Tibial nerve (tissue), 4 donors: ENCODE measurements around the gene FDXR. TPM values are rescaled to one million over a fixed set of nuclear protein-coding genes. Genes with fewer than 3 reads are reported as not detected.

Source experiments
- DNase-seq, 2 donors: peaks; one replicate each; pipeline ENCODE4 v3.0.0-alpha.2; 2019; ENCODE audit warnings: low spot score in 2 of 2
- H3K27ac ChIP-seq, 4 donors: fragments of 200-600 bp; sonication (generic) in 3 of 4; one replicate each; pipeline ENCODE4 v1.5.1; 2017 to 2019; ENCODE audit warnings: mild to moderate bottlenecking in 1 of 4
- H3K27me3 ChIP-seq, 2 donors: fragments of 200-600 bp; sonication (generic) in 1 of 2; one replicate each; pipeline versions ENCODE4 v1.5.1 to v1.6.0; 2017 to 2019
- H3K36me3 ChIP-seq, 3 donors: fragments of 200-600 bp; sonication (generic); one replicate each; pipeline ENCODE4 v1.5.1; 2018 to 2019
- H3K4me1 ChIP-seq, 4 donors: fragments of 200-600 bp; sonication (generic) in 3 of 4; one replicate each; pipeline ENCODE4 v1.5.1; 2017 to 2019
- H3K4me3 ChIP-seq, 4 donors: fragments of 200-600 bp; sonication (generic) in 3 of 4; one replicate each; pipeline ENCODE4 v1.5.1; 2017 to 2019; ENCODE audit warnings: mild to moderate bottlenecking in 1 of 4, moderate library complexity in 1 of 4
- H3K9me3 ChIP-seq, 4 donors: fragments of 200-600 bp; sonication (generic) in 3 of 4; one replicate each; pipeline ENCODE4 v1.5.1; 2017 to 2019
- CTCF ChIP-seq, 5 experiments: fragments of 200-600 bp in 3 of 5; fragments of 450-650 bp in 2 of 5; sonication (generic) in 3 of 5; IDR thresholded peaks; one replicate each; pipeline ENCODE4 v1.5.1; 2016 to 2019; ENCODE audit warnings: antibody characterized with exemption in 5 of 5, mild to moderate bottlenecking in 3 of 5, moderate library complexity in 2 of 5
- EP300 ChIP-seq, 2 donors: sonication (generic); formaldehyde crosslinking; IDR thresholded peaks; one replicate each; pipeline ENCODE4 v1.6.1; 2017; ENCODE audit warnings: antibody characterized with exemption in 2 of 2, mild to moderate bottlenecking in 1 of 2
- POLR2A ChIP-seq, 2 donors: fragments of 450-650 bp; IDR thresholded peaks; one replicate each; pipeline ENCODE4 v1.6.1; 2017; ENCODE audit warnings: antibody characterized with exemption in 2 of 2, mild to moderate bottlenecking in 2 of 2, moderate library complexity in 2 of 2
- WGBS, 2 donors: methylation state at CpG; one replicate each; pipeline ENCODE4 v1.1.5; 2018; 5-methylcytosine and 5-hydroxymethylcytosine counted together
- total RNA-seq, 4 donors: library from RNA; depleted of rRNA; stranded (reverse); fragments of >200 nt; gene quantifications; one replicate each; pipeline ENCODE4 v1.1.0, GENCODE V29; 2016

Gene FDXR
- total RNA-seq, 4 donors from 2014 or later: 3.9 to 12.1 (median 8.8) TPM

- peak overlapping the region; percentile 63 to 96 (median 78) for H3K27ac ChIP-seq
- H3K4me3 ChIP-seq: no peak overlapping the region
- TF ChIP-seq CTCF (IDR thresholded peaks at IDR 0.05) (no peak), POLR2A (IDR thresholded peaks at IDR 0.05) (no peak), EP300 (IDR thresholded peaks at IDR 0.05) (no peak)
- peaks cover 0 to 48% (median 20%) of the 10 kb centered on the region in 4 donors for H3K4me1 ChIP-seq
- H3K27me3 ChIP-seq: no peaks in the 10 kb centered on the region
- H3K36me3 ChIP-seq: peaks cover 0 to 50% (median 0%) of the 10 kb centered on the region in 3 donors
- 39 to 51% methylated on average over 15 of the region's 15 CpGs for WGBS, 2 donors
- no peaks in the 10 kb centered on the region for H3K9me3 ChIP-seq
- DNase-seq: no peak
These were observed 50.4 kb downstream of the FDXR start for GRCh38 chr17:74822335-74822938.

GRCh38 chr17:74821655-74822334, 51.0 kb downstream of the FDXR start:
- H3K4me1 ChIP-seq: peaks cover 0 to 48% (median 20%) of the 10 kb centered on the region in 4 donors
- no peaks in the 10 kb centered on the region for H3K27me3 ChIP-seq
- no peaks in the 10 kb centered on the region for H3K9me3 ChIP-seq
- TF ChIP-seq EP300 (IDR thresholded peaks at IDR 0.05) (no peak), CTCF (IDR thresholded peaks at IDR 0.05) (no peak), POLR2A (IDR thresholded peaks at IDR 0.05) (no peak)
- H3K27ac ChIP-seq: peak overlapping the region; percentile 63 to 96 (median 78)
- H3K4me3 ChIP-seq: no peak overlapping the region
- 43 to 47% methylated on average over 13 of the region's 13 CpGs for WGBS, 2 donors
- no peak for DNase-seq
- peaks cover 0 to 57% (median 0%) of the 10 kb centered on the region in 3 donors for H3K36me3 ChIP-seq

GRCh38 chr17:74819801-74820436, 52.9 kb downstream of the FDXR start:
- Histone ChIP-seq H3K27me3 (no peaks in the 10 kb centered on the region), H3K9me3 (no peaks in the 10 kb centered on the region), H3K4me3 (no peak overlapping the region), H3K36me3 (peaks cover 0 to 45% (median 0%) of the 10 kb centered on the region in 3 donors), H3K4me1 (peaks cover 0 to 48% (median 18%) of the 10 kb centered on the region in 4 donors), H3K27ac (peak overlapping the region in 1 of 4 donors; percentile 90)
- DNase-seq: no peak
- 85 to 88% methylated on average over 13 to 16 of the region's 16 CpGs for WGBS, 2 donors
- TF ChIP-seq EP300 (IDR thresholded peaks at IDR 0.05): no peak
- no peak for TF ChIP-seq POLR2A (IDR thresholded peaks at IDR 0.05)
- no peak for TF ChIP-seq CTCF (IDR thresholded peaks at IDR 0.05)

- WGBS, 2 donors: 81 to 94% methylated on average over 6 to 16 of the region's 16 CpGs
- Histone ChIP-seq H3K36me3 (peaks cover 0 to 39% (median 0%) of the 10 kb centered on the region in 3 donors), H3K4me3 (no peak overlapping the region), H3K4me1 (peaks cover 0 to 46% (median 15%) of the 10 kb centered on the region in 4 donors), H3K27ac (no peak overlapping the region), H3K9me3 (no peaks in the 10 kb centered on the region), H3K27me3 (no peaks in the 10 kb centered on the region)
- TF ChIP-seq POLR2A (IDR thresholded peaks at IDR 0.05) (no peak), CTCF (IDR thresholded peaks at IDR 0.05) (no peak), EP300 (IDR thresholded peaks at IDR 0.05) (no peak)
- no peak for DNase-seq
These were observed 54.4 kb downstream of the FDXR start for GRCh38 chr17:74818291-74818938.
